NCI-H345 treated with DMSO at 0.1 percent for 48 hours (cell line): ENCODE results near the gene ESYT2.

Source experiments
- DNase-seq: peaks from one replicate; lab custom pipeline; 2025; ENCODE audit not compliant: unreplicated experiment; lab: John Stamatoyannopoulos, UW

ESYT2 gene

GRCh38 chr7:158805937-158806336, 23.4 kb downstream of the ESYT2 start:
- no peak for DNase-seq

- DNase-seq: no peak
Measured at GRCh38 chr7:158805414-158805813, 23.9 kb downstream of the ESYT2 start.

GRCh38 chr7:158804335-158804734, 25.0 kb downstream of the ESYT2 start:
- no peak for DNase-seq

- DNase-seq: no peak
Measured at GRCh38 chr7:158803367-158803969, 25.8 kb downstream of the ESYT2 start.

GRCh38 chr7:158802535-158803366, 26.6 kb downstream of the ESYT2 start:
- no peak for DNase-seq

GRCh38 chr7:158798741-158799140, 30.6 kb downstream of the ESYT2 start:
- DNase-seq: no peak

- DNase-seq: no peak
Measured at GRCh38 chr7:158796667-158797066, 32.6 kb downstream of the ESYT2 start.

GRCh38 chr7:158795272-158795671, 34.0 kb downstream of the ESYT2 start:
- DNase-seq: no peak

- no peak for DNase-seq
Measured at GRCh38 chr7:158791107-158791506, 38.2 kb downstream of the ESYT2 start.

- no peak for DNase-seq
Measured at GRCh38 chr7:158789842-158790241, 39.5 kb downstream of the ESYT2 start.

- DNase-seq: no peak
Measured at GRCh38 chr7:158786898-158787297, 42.4 kb downstream of the ESYT2 start.

GRCh38 chr7:158784270-158784669, 45.0 kb downstream of the ESYT2 start:
- DNase-seq: no peak

GRCh38 chr7:158783595-158783994, 45.7 kb downstream of the ESYT2 start:
- DNase-seq: no peak

- no peak for DNase-seq
Measured at GRCh38 chr7:158782761-158783401, 46.4 kb downstream of the ESYT2 start.

GRCh38 chr7:158781974-158782664, 47.2 kb downstream of the ESYT2 start:
- DNase-seq: no peak

GRCh38 chr7:158781217-158781973, 47.9 kb downstream of the ESYT2 start:
- DNase-seq: no peak

GRCh38 chr7:158779061-158780000, 50.0 kb downstream of the ESYT2 start:
- no peak for DNase-seq

GRCh38 chr7:158778471-158778870, 50.8 kb downstream of the ESYT2 start:
- no peak for DNase-seq

GRCh38 chr7:158777793-158778192, 51.5 kb downstream of the ESYT2 start:
- no peak for DNase-seq

GRCh38 chr7:158776474-158776873, 52.8 kb downstream of the ESYT2 start:
- no peak for DNase-seq
